Measurements from ENCODE around the gene SNAPC3. TPM values are rescaled to one million over a fixed set of nuclear protein-coding genes. Genes with fewer than 3 reads are reported as not detected.

The SNAPC3 gene
- polyA plus RNA-seq, 1 donor (not counting 4 experiments of a cell fraction or from before 2014, with no cell fraction given) = 29.9 TPM

GRCh38 chr9:15389631-15390030 lies 33.0 kb upstream of the SNAPC3 start:
- Histone ChIP-seq H4K20me1 (ENCODE audit: control insufficient read depth, extremely low read depth, insufficient read depth, low read length) (no peaks in the 10 kb centered on the region), H2AFZ (ENCODE audit: control insufficient read depth, low read length) (no peak overlapping the region), H3K36me3 (ENCODE audit: control insufficient read depth in 2 of 2, extremely low read depth in 1 of 2, insufficient read depth in 2 of 2, low read length in 2 of 2) (no peaks in the 10 kb centered on the region), H3K4me3 (ENCODE audit: control insufficient read depth in 2 of 3, extremely low read depth in 1 of 3, insufficient read depth in 2 of 3, low read depth in 1 of 3, low read length in 3 of 3) (no peak overlapping the region), H3K4me2 (ENCODE audit: control insufficient read depth, extremely low read depth, insufficient read depth, low read depth, low read length) (no peak overlapping the region), H3K79me2 (ENCODE audit: control insufficient read depth, insufficient read depth, low read length) (no peaks in the 10 kb centered on the region), H3K27me3 (ENCODE audit: control insufficient read depth, extremely low read depth, insufficient read depth, low read length) (no peaks in the 10 kb centered on the region), H3K4me1 (ENCODE audit: control insufficient read depth, extremely low read depth, insufficient read depth, low read length) (no peaks in the 10 kb centered on the region), H3K27ac (ENCODE audit: control insufficient read depth, insufficient read depth, low read length) (no peak overlapping the region), H3K9me1 (ENCODE audit: control insufficient read depth, extremely low read depth, insufficient read depth, low read length) (no peaks in the 10 kb centered on the region), H3K9ac (ENCODE audit: control insufficient read depth, extremely low read depth, insufficient read depth, low read length) (no peak overlapping the region), H3K9me3 (ENCODE audit: control insufficient read depth, low read depth, low read length) (no peaks in the 10 kb centered on the region)
- dilution Hi-C loops (cut with MboI; ENCODE audit: extremely low pct_ligation_motif_present, low sequenced_read_pairs) = no loop called here
- DNase-seq (ENCODE audit: low read depth, low spot score) = no peak
- TF ChIP-seq CTCF (optimal IDR thresholded peaks at IDR 0.05 in 1 of 3, IDR thresholded peaks at IDR 0.05 in 1 of 3, conservative IDR thresholded peaks at IDR 0.05 in 1 of 3; ENCODE audit: extremely low read depth in 1 of 3, insufficient read depth in 2 of 3, low read length in 3 of 3) (no peak), EZH2 (IDR thresholded peaks at IDR 0.05; ENCODE audit: low read length) (no peak)
- no peak for FAIRE-seq

GRCh38 chr9:15390201-15390600 lies 32.5 kb upstream of the SNAPC3 start:
- no peaks in the 10 kb centered on the region for H4K20me1 ChIP-seq (ENCODE audit: control insufficient read depth, extremely low read depth, insufficient read depth, low read length)
- DNase-seq (ENCODE audit: low read depth, low spot score) (no peak), FAIRE-seq (no peak)
- TF ChIP-seq EZH2 (IDR thresholded peaks at IDR 0.05; ENCODE audit: low read length) = no peak
- H3K27me3 ChIP-seq (ENCODE audit: control insufficient read depth, extremely low read depth, insufficient read depth, low read length) = no peaks in the 10 kb centered on the region
- no peak overlapping the region for H3K4me3 ChIP-seq (ENCODE audit: control insufficient read depth in 2 of 3, extremely low read depth in 1 of 3, insufficient read depth in 2 of 3, low read depth in 1 of 3, low read length in 3 of 3)
- no peak overlapping the region for H3K9ac ChIP-seq (ENCODE audit: control insufficient read depth, extremely low read depth, insufficient read depth, low read length)
- no peak overlapping the region for H3K27ac ChIP-seq (ENCODE audit: control insufficient read depth, insufficient read depth, low read length)
- dilution Hi-C loops (cut with MboI; ENCODE audit: extremely low pct_ligation_motif_present, low sequenced_read_pairs) = no loop called here
- no peaks in the 10 kb centered on the region for H3K9me1 ChIP-seq (ENCODE audit: control insufficient read depth, extremely low read depth, insufficient read depth, low read length)
- no peaks in the 10 kb centered on the region for H3K79me2 ChIP-seq (ENCODE audit: control insufficient read depth, insufficient read depth, low read length)
- no peaks in the 10 kb centered on the region for H3K9me3 ChIP-seq (ENCODE audit: control insufficient read depth, low read depth, low read length)
- H2AFZ ChIP-seq (ENCODE audit: control insufficient read depth, low read length) = no peak overlapping the region
- no peak overlapping the region for H3K4me2 ChIP-seq (ENCODE audit: control insufficient read depth, extremely low read depth, insufficient read depth, low read depth, low read length)
- no peaks in the 10 kb centered on the region for H3K4me1 ChIP-seq (ENCODE audit: control insufficient read depth, extremely low read depth, insufficient read depth, low read length)
- no peaks in the 10 kb centered on the region for H3K36me3 ChIP-seq (ENCODE audit: control insufficient read depth in 2 of 2, extremely low read depth in 1 of 2, insufficient read depth in 2 of 2, low read length in 2 of 2)

- dilution Hi-C loops (cut with MboI; ENCODE audit: extremely low pct_ligation_motif_present, low sequenced_read_pairs) = no loop called here
- Histone ChIP-seq H3K9ac (ENCODE audit: control insufficient read depth, extremely low read depth, insufficient read depth, low read length) (no peak overlapping the region), H2AFZ (ENCODE audit: control insufficient read depth, low read length) (no peak overlapping the region), H3K9me1 (ENCODE audit: control insufficient read depth, extremely low read depth, insufficient read depth, low read length) (no peaks in the 10 kb centered on the region), H3K79me2 (ENCODE audit: control insufficient read depth, insufficient read depth, low read length) (no peaks in the 10 kb centered on the region), H3K9me3 (ENCODE audit: control insufficient read depth, low read depth, low read length) (no peaks in the 10 kb centered on the region), H4K20me1 (ENCODE audit: control insufficient read depth, extremely low read depth, insufficient read depth, low read length) (no peaks in the 10 kb centered on the region), H3K4me2 (ENCODE audit: control insufficient read depth, extremely low read depth, insufficient read depth, low read depth, low read length) (no peak overlapping the region), H3K27ac (ENCODE audit: control insufficient read depth, insufficient read depth, low read length) (no peak overlapping the region), H3K27me3 (ENCODE audit: control insufficient read depth, extremely low read depth, insufficient read depth, low read length) (no peaks in the 10 kb centered on the region), H3K4me1 (ENCODE audit: control insufficient read depth, extremely low read depth, insufficient read depth, low read length) (no peaks in the 10 kb centered on the region), H3K36me3 (ENCODE audit: control insufficient read depth in 2 of 2, extremely low read depth in 1 of 2, insufficient read depth in 2 of 2, low read length in 2 of 2) (no peaks in the 10 kb centered on the region), H3K4me3 (ENCODE audit: control insufficient read depth in 2 of 3, extremely low read depth in 1 of 3, insufficient read depth in 2 of 3, low read depth in 1 of 3, low read length in 3 of 3) (no peak overlapping the region)
- TF ChIP-seq EZH2 (IDR thresholded peaks at IDR 0.05; ENCODE audit: low read length) = no peak
- TF ChIP-seq CTCF (optimal IDR thresholded peaks at IDR 0.05 in 1 of 3, IDR thresholded peaks at IDR 0.05 in 1 of 3, conservative IDR thresholded peaks at IDR 0.05 in 1 of 3; ENCODE audit: extremely low read depth in 1 of 3, insufficient read depth in 2 of 3, low read length in 3 of 3) = no peak
- FAIRE-seq (no peak), DNase-seq (ENCODE audit: low read depth, low spot score) (no peak)
These were observed 30.3 kb upstream of the SNAPC3 start for GRCh38 chr9:15392363-15392762.

Measured in keratinocyte (primary cell).